ENCODE measurements around the gene MMP21.

GRCh38 chr10:125792342-125793300 lies 17.0 kb upstream of the MMP21 start:
- no peak for TF ChIP-seq CTCF (conservative IDR thresholded peaks at IDR 0.05)
- TF ChIP-seq ZFX (IDR thresholded peaks at IDR 0.05), result no peak

Measured in C4-2B (cell line).